GM12878 (cell line): Measurements from ENCODE around the gene HERPUD1.

ENCODE experiments used
- CHD1 ChIP-seq: IDR thresholded peaks from 2 replicates; pipeline ENCODE4 v1.6.1; 2012; ENCODE audit warnings: low read depth, low read length, improper control_type of control experiment
- CHD2 ChIP-seq: IDR thresholded peaks from 2 replicates; pipeline ENCODE4 v1.6.1; 2011; ENCODE audit warnings: low read depth, low read length, improper control_type of control experiment, borderline replicate concordance
- MEF2A ChIP-seq: IDR thresholded peaks from 2 replicates; pipeline ENCODE4 v1.6.1; 2011; ENCODE audit warnings: low read depth, mild to moderate bottlenecking, low read length, moderate library complexity; ENCODE audit not compliant: insufficient read depth
- PAX5 ChIP-seq: IDR thresholded peaks from 2 replicates; pipeline ENCODE4 v1.6.1; 2011; ENCODE audit warnings: low read depth, low read length, borderline replicate concordance
- POLR2A ChIP-seq: IDR thresholded peaks from 2 replicates; pipeline ENCODE4 v1.6.1; 2011; ENCODE audit warnings: low read depth, mild to moderate bottlenecking, low read length
- RBBP5 ChIP-seq: fragments of 200-600 bp; sonication (generic); conservative IDR thresholded peaks from 2 replicates; pipeline ENCODE4 v1.6.1; 2016
- TF ChIP-seq, protein P1 (sequence below): fragments of 450-650 bp; IDR thresholded peaks from 2 replicates; pipeline ENCODE4 v1.6.1; 2017; ENCODE audit warnings: borderline replicate concordance
- TF ChIP-seq, protein P2 (sequence below): fragments of 450-650 bp; IDR thresholded peaks from 2 replicates; pipeline ENCODE4 v1.6.1; 2017; ENCODE audit warnings: mild to moderate bottlenecking

DNA sequence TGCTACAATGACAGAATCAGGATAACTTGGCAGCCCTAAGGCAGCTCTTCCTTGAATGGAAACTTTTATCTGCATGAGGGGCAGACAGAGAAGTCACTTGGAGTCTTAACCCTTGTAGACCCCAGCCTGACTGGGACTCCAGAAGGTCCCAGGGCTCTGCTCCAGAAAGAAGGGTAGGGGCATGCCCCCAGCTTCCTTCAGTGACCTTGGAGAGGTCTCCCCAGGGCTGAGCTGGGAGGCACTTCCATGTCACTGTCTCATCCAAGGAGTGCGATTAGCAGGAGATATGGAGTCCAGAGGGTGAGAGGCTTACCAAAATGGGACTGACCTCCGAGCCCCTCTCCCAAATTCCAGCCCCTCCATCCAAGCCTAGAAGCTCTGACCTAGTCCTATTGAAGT is 54.0 kb downstream of the HERPUD1 start:
- no peak for TF ChIP-seq RBBP5
- TF ChIP-seq, protein P1, sequence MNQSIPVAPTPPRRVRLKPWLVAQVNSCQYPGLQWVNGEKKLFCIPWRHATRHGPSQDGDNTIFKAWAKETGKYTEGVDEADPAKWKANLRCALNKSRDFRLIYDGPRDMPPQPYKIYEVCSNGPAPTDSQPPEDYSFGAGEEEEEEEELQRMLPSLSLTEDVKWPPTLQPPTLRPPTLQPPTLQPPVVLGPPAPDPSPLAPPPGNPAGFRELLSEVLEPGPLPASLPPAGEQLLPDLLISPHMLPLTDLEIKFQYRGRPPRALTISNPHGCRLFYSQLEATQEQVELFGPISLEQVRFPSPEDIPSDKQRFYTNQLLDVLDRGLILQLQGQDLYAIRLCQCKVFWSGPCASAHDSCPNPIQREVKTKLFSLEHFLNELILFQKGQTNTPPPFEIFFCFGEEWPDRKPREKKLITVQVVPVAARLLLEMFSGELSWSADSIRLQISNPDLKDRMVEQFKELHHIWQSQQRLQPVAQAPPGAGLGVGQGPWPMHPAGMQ, result no peak
- TF ChIP-seq, protein P2, sequence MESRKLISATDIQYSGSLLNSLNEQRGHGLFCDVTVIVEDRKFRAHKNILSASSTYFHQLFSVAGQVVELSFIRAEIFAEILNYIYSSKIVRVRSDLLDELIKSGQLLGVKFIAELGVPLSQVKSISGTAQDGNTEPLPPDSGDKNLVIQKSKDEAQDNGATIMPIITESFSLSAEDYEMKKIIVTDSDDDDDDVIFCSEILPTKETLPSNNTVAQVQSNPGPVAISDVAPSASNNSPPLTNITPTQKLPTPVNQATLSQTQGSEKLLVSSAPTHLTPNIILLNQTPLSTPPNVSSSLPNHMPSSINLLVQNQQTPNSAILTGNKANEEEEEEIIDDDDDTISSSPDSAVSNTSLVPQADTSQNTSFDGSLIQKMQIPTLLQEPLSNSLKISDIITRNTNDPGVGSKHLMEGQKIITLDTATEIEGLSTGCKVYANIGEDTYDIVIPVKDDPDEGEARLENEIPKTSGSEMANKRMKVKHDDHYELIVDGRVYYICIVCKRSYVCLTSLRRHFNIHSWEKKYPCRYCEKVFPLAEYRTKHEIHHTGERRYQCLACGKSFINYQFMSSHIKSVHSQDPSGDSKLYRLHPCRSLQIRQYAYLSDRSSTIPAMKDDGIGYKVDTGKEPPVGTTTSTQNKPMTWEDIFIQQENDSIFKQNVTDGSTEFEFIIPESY, result no peak
- no peak for TF ChIP-seq PAX5
- no peak for TF ChIP-seq CHD2
- TF ChIP-seq CHD1, result no peak
- no peak for TF ChIP-seq POLR2A
- no peak for TF ChIP-seq MEF2A
